ENCODE measurements around the gene GPR137.

DNA sequence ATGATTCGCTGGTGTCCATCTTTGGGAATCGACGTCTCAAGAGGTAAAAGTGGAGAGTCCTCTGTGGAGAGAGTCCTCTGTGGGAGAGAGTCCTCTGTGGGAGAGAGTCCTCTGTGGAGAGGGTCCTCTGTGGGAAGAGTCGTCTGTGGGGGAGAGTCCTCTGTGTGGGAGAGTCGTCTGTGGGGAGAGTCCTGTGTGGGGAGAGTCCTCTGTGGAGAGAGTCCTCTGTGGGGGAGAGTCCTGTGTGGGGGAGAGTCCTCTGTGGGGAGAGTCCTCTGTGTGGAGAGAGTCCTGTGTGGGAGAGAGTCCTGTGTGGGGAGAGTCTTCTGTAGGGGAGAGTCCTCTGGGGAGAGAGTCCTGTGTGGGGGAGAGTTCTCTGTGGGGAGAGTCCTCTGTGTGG, 35.4 kb downstream of the GPR137 start:
- TF ChIP-seq, protein P1, sequence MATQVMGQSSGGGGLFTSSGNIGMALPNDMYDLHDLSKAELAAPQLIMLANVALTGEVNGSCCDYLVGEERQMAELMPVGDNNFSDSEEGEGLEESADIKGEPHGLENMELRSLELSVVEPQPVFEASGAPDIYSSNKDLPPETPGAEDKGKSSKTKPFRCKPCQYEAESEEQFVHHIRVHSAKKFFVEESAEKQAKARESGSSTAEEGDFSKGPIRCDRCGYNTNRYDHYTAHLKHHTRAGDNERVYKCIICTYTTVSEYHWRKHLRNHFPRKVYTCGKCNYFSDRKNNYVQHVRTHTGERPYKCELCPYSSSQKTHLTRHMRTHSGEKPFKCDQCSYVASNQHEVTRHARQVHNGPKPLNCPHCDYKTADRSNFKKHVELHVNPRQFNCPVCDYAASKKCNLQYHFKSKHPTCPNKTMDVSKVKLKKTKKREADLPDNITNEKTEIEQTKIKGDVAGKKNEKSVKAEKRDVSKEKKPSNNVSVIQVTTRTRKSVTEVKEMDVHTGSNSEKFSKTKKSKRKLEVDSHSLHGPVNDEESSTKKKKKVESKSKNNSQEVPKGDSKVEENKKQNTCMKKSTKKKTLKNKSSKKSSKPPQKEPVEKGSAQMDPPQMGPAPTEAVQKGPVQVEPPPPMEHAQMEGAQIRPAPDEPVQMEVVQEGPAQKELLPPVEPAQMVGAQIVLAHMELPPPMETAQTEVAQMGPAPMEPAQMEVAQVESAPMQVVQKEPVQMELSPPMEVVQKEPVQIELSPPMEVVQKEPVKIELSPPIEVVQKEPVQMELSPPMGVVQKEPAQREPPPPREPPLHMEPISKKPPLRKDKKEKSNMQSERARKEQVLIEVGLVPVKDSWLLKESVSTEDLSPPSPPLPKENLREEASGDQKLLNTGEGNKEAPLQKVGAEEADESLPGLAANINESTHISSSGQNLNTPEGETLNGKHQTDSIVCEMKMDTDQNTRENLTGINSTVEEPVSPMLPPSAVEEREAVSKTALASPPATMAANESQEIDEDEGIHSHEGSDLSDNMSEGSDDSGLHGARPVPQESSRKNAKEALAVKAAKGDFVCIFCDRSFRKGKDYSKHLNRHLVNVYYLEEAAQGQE (IDR thresholded peaks at IDR 0.05; ENCODE audit: low read depth), result no peak
- TF ChIP-seq TAF1 (IDR thresholded peaks at IDR 0.05; ENCODE audit: low read depth), result no peak
- no peak for TF ChIP-seq TCF12 (IDR thresholded peaks at IDR 0.05; ENCODE audit: low read depth)
- no peak for TF ChIP-seq RAD21 (IDR thresholded peaks at IDR 0.05; ENCODE audit: low read depth)
- no peak for TF ChIP-seq EP300 (IDR thresholded peaks at IDR 0.05; ENCODE audit: borderline replicate concordance)
- TF ChIP-seq, protein P2, sequence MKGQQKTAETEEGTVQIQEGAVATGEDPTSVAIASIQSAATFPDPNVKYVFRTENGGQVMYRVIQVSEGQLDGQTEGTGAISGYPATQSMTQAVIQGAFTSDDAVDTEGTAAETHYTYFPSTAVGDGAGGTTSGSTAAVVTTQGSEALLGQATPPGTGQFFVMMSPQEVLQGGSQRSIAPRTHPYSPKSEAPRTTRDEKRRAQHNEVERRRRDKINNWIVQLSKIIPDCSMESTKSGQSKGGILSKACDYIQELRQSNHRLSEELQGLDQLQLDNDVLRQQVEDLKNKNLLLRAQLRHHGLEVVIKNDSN (IDR thresholded peaks at IDR 0.05), result no peak
- TF ChIP-seq FOXM1 (IDR thresholded peaks at IDR 0.05; ENCODE audit: borderline replicate concordance, low read depth), result no peak
